ENCODE measurements around the gene GABPB1. TPM values are rescaled to one million over a fixed set of nuclear protein-coding genes. Genes with fewer than 3 reads are reported as not detected.

Gene GABPB1
- total and polyA plus RNA-seq, 2 of the 13 experiments (the other 11 are each of a cell fraction or from before 2014, with no cell fraction given), result 17.5 to 39.5 TPM

GRCh38 chr15:50227076-50227475 lies 127.9 kb downstream of the GABPB1 start (continued):
- TF ChIP-seq ZNF30 (CRISPR knock-in tag; IDR thresholded peaks at IDR 0.05) (no peak), BHLHE40 (IDR thresholded peaks at IDR 0.05; ENCODE audit: low read length) (no peak), NR1H2 (CRISPR knock-in tag; IDR thresholded peaks at IDR 0.05; ENCODE audit: borderline replicate concordance, low read depth) (no peak), HNF4G (IDR thresholded peaks at IDR 0.05; ENCODE audit: borderline replicate concordance, low read depth, low read length) (no peak), HNF4G (CRISPR knock-in tag; IDR thresholded peaks at IDR 0.05; ENCODE audit: borderline replicate concordance, low read depth) (no peak), ZNF20 (CRISPR knock-in tag; IDR thresholded peaks at IDR 0.05) (no peak), TGIF2 (CRISPR knock-in tag; IDR thresholded peaks at IDR 0.05) (no peak), HMGXB4 (CRISPR knock-in tag; IDR thresholded peaks at IDR 0.05; ENCODE audit: borderline replicate concordance in 1 of 2, low read depth in 1 of 2) (no peak), KMT2A (CRISPR knock-in tag; IDR thresholded peaks at IDR 0.05) (no peak), ZSCAN30 (CRISPR knock-in tag; IDR thresholded peaks at IDR 0.05) (no peak), MAX (IDR thresholded peaks at IDR 0.05) (no peak)

GRCh38 chr15:50225938-50226337 lies 129.1 kb downstream of the GABPB1 start:
- Histone ChIP-seq H2AFZ (ENCODE audit: low read length) (no peak overlapping the region), H4K20me1 (ENCODE audit: insufficient read depth, low read length) (no peaks in the 10 kb centered on the region), H3K9ac (ENCODE audit: insufficient read depth, low read depth, low read length) (no peak overlapping the region), H3K27ac (ENCODE audit: extremely low read length, insufficient read depth, low read length) (no peak overlapping the region), H3K4me1 (ENCODE audit: insufficient read depth, low read length) (peaks cover 12% of the 10 kb centered on the region), H3K9me3 (ENCODE audit: low read length) (no peaks in the 10 kb centered on the region), H3K27me3 (ENCODE audit: control insufficient read depth in 1 of 2, insufficient read depth in 2 of 2, low read length in 2 of 2) (no peaks in the 10 kb centered on the region), H3K4me3 (replicated peaks in 1 of 3; ENCODE audit: insufficient read depth in 1 of 3, low read depth in 2 of 3, low read length in 3 of 3) (no peak overlapping the region), H3K79me2 (ENCODE audit: insufficient read depth, low read length) (no peaks in the 10 kb centered on the region), H3K36me3 (replicated peaks in 1 of 2; ENCODE audit: control insufficient read depth in 1 of 2, insufficient read depth in 2 of 2, low read length in 2 of 2) (peaks cover 3 to 33% of the 10 kb centered on the region in 2 experiments), H3K4me2 (ENCODE audit: low read depth, low read length) (no peak overlapping the region)
- ChIA-PET CTCF (ENCODE audit: low intra/inter-chr PET ratio, low total read pairs) (no interaction called here), POLR2A (no interaction called here)
- ATAC-seq, result no peak
- no peak for FAIRE-seq
- in situ Hi-C loops (cut with HindIII; ENCODE audit: extremely low pct_ligation_motif_present, low pct_unique_long_range_greater_than_20kb), result no loop called here
- WGBS (ENCODE audit: low lambda C conversion rate), result 82% methylated on average over 3 of the region's 3 CpGs
- no peak for DNase-seq (ENCODE audit: low spot score)
- no TSS peak for BruUV-seq (replicated peaks)
- intact Hi-C loops (cut with micrococcal nuclease; ENCODE audit: unreplicated experiment), result no loop called here
- TF ChIP-seq GATAD2A (CRISPR knock-in tag; IDR thresholded peaks at IDR 0.05) (0 out of 2 replicates have a peak, but pooled peaks have one; percentile 29), ARID5B (CRISPR knock-in tag; IDR thresholded peaks at IDR 0.05) (0 out of 2 replicates have a peak, but pooled peaks have one; percentile 12), NR2F6 (IDR thresholded peaks at IDR 0.05) (0 out of 2 replicates have a peak, but pooled peaks have one; percentile 12), NR2F6 (CRISPR knock-in tag; IDR thresholded peaks at IDR 0.05) (no peak)

Data from HepG2 (cell line).